NCI-H226 (cell line): ENCODE results near the gene KLK1.
A peak's percentile ranks its signal among the peaks of the same experiment; 100 is the strongest.
"Not testable (repeated sequence)": the region's sequence is repeated elsewhere in the genome, so short reads cannot be mapped to it uniquely, and the experiment has no call there.

Source experiments
- DNase-seq: peaks from one replicate; pipeline ENCODE4 v3.0.0-alpha.2; 2015

KLK1 gene

DNA sequence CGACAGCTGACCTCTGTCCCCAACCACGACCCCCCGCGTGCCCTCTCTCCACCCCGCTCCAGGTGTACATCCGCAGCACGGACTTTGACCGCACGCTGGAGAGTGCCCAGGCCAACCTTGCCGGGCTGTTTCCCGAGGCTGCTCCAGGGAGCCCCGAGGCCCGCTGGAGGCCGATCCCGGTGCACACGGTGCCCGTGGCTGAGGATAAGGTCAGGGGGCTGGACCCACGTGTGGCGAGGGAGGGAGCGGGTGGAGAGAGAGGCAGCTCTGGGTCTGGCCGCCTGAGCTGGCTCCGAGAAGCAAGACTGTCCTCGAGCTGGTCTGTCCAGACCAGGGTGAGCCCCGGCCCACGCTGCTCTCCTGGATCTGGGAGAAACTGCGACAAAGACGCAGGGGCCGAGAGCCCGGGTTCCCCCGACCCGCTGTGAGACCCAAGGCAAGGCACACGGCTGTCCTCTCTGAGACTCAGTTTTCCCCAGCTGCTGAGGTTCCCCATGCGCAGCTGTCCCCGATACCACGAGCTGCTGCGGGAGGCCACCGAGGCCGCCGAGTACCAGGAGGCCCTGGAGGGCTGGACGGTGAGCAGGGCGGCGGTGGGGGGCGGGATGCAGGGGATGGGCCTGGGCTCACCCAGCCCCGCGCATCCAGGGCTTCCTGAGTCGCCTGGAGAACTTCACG lies 31.9 kb downstream of the KLK1 start:
- DNase-seq, result no peak

DNA sequence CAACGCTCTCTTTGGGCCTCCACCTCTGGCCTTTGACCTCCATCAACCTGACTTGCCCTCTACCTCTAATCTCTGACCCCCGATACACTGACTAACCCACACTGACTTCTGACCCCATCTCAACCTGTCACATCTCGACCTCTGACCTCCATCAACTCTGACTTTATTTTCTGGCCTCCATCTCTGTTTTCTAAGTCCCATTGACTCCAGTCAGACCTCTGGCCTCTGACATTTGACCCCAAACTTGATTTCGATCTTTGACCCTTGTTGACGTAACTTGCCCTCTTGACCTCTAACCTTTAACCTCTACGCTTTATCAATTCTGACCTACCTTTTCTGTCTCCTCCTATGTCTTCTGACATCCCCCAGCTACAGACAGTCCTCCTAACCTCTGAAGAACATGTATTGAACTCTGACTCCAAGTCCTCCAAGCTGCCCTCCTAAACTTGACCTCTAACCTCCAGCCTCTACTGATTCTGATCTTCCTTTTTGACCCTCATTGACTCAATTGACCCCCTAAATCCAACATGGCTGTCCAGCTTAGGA lies 32.6 kb downstream of the KLK1 start:
- no peak for DNase-seq

DNA sequence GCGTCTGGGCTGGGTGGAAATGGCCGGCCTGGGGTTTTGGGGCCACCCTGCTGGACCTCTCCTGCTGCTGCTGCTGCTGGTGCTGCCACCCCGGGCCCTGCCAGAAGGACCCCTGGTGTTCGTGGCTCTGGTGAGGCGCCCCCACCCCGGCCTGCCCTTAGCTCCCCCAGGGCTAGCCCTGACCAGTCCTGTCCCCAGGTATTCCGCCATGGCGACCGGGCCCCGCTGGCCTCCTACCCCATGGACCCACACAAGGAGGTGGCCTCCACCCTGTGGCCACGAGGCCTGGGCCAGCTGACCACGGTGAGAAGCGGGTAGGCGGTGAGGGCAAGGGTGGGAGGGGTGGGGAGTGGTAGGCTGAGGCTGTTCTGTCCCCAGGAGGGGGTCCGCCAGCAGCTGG lies 33.2 kb downstream of the KLK1 start, which contains the start of gene ACP4:
Gene ACP4, plus strand, starts transcription at position 20 of the 400 bp plus-strand sequence. Its CDS starts 0 bp downstream, at position 20.
- no peak for DNase-seq

DNA sequence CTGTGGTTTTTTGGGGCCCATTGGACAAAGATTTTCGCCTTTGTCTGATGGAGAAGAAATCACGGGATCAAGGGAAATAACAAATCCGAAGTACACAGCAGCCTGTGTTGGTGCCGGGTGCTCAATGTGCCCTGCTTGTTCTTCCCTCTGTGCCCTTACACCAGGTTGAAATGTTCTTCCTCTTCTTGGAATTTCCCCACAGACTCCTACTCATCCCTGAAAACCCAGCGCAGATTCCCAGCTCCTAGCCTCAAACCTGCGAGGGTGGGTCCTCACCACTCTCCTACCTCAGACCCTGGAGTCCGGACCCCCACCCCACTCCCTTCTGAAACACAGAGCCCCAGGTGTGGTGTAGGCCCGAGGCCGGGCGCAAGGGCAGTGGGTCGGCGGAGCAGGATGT lies 38.3 kb downstream of the KLK1 start:
- no peak for DNase-seq

DNA sequence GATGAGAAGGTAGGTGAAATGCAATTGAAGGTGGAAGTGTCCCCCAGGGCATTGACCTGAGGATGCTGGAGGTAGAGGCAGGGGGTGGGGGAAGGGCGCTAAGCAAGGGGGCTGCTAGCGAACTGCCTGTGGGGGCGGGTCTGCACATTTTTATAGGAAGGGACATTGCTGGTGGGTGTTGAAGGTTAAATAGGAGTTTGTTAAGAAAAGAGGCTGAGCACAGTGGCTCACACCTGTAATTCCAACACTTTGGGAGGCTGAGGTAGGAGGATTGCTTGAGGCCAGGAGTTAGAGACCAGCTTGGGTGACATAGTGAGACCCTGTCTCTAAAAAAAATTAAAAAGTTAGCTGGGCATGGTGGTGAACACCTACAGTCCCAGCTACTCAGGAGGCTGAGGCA lies 38.9 kb downstream of the KLK1 start:
- no peak for DNase-seq

DNA sequence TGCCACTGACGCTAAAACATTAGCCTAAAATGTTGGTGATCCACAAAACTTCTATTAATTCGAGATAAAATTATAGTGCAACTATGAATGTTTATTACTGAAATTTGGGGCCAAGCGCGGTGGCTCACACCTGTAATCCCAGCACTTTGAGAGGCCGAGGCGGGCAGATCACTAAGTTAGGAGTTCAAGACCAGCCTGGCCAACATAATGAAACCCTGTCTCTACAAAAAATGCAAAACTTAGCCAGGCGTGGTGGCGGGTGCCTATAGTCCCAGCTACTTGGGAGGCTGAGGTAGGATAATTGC lies 39.8 kb downstream of the KLK1 start:
- DNase-seq, result not testable (repeated sequence)

DNA sequence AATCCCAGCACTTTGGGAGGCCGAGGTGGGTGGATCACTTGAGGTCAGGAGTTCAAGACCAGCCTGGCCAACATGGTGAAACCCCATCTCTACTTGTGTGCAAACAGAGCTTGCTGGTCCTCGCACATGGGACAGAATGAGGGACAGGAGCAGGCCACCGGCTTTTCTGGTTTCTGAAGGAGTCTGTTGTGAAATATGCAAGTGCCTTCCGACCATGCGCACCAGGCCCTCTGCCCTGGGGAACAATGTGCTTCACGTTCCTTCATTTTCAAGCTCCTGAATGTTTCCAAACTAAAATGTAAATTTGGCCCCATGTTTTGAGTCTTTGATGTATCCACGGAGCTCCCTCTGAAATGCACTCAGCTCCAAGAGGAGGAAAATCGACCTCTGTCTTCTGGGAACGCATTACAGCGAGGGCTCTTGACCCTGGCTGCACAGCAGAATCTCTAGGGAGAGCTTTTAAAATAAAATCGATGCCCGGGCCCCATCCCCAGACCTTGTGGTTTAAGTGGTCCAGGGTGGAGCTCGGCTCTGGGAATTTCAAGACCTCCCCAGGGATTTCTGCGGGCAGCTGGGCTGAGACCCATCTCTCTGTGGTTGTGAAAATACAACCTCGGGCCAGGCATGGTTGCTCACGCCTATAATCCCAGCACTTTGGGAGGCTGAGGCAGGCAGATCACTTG lies 42.7 kb downstream of the KLK1 start:
- DNase-seq, result no peak

DNA sequence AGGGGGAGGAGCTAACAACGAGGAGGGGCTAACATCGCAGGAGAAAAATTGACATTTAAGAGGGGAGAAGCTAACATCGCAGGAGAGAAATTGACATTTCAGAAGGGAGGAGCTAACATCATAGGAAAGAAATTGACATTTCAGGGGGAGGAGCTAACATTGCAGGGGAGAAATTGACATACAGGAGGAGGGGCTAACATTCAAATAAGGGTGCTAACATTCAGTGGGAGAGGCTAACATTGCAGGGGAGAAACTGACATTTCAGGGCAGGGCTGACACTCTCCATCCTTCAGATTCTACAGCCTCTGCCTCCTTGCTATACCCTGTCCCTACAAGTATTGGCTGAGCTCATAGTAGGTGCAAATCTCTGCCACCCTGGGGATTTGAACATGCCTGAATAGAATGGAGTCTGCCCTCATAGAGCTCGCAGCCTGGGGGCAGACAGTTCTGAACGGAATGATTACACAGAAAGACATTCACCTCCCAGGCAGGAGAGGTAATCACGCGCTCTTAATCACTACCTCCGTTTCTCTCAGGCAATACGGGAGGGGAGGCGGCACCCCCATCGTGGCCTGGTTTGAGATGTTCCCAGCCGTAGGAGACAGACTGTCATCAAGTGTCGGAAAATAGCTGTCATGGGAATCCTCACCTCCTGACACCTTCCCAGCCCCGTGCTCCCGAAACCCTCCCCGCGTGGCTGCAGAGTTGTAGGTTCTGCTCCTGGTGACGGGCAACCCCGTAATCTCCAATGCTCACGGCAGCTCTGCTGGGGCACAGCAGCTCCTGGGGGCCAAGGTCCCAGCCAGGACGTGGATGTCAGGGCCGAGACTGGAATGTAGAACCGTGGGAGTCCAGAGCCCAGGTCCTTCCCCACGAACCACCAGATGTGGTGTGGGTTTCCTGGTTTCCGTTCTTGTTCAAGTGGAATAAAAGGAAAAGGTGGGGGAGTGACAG lies 43.8 kb downstream of the KLK1 start:
- DNase-seq, result no peak

DNA sequence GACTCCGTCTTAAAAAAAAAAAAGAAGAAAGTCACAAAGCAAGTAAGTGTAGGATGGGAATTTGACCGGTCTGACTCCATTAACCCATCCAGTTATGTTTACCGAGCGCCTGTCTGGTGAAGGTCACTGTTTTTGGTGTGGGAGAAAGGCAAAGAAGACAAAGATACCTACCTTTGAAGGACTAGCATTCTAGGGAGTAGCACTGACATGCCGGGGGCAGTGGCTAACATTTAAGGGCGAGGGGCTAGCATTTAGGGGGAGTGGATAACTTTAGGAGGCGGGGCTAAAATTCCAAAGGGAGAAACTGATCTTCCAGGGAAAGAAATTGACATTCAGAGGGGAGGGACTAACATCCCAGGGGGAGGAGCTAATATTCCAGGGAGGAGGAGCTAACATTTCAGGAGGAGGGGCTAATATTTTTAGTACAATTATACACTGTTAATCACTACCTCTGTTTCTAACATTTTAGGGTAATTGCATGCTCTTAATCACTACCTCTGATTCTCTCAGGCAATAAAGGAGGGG lies 44.6 kb downstream of the KLK1 start:
- no peak for DNase-seq

DNA sequence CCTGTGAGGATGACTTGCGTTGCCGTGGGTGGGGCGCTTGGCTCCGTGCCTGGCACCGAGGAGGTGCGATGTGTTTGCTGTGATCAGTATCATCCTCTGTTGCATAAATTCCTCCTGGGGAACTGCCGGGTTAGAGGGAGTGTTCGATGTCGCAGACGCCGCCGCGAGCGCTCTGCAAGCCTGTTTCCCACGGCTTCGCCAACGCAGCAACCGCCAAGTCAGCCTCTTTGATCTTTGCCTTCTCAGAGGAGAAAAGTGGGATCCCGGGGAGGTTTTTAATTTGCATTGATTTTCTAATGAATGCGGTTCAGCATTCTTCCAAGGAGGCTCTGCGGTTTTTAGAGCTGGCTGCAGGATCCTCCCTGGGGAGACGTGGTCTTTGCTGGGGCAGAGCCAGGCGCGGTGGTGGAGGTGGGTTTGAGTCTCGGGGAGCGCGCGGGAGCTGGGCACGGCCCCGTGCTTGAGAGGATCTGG lies 45.7 kb downstream of the KLK1 start:
- DNase-seq, result no peak

DNA sequence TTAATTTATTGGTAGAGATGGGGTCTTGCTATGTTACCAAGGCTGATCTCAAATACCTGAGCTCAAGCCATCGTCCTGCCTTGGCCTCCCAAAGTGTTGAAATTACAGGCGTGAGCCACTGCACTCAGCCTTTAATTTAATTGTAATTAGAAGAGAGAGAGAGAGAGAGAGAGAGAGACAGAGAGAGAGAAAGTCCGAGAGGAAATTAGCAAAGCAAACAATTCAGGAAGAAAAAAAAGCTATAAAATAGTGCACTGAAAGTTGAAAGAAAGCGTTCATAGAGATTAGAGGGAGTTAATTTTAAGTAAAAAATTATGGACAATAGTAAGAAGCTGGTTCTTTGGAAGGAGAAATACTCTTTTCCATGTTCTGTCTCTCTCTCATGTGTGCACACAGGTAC lies 46.3 kb downstream of the KLK1 start:
- DNase-seq, result no peak

DNA sequence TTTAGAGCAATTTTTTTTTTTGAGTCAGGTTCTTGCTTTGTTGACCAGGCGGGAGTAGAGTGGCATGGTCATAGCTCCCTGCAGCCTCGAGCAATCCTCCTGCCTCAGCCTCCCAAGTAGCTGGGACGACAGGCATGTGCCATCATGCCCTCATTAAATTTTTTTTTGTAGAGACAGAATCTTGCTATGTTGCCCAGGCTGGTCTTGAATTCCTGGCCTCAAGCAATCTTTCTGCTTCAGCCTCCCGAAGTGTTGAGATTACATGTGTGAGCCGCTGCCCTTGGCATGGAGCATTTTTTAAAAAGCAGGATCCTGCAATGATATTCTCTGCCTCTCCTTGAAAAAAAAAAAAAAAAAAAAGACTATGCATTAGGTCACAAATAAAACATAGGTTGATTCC lies 47.5 kb downstream of the KLK1 start:
- no peak for DNase-seq

DNA sequence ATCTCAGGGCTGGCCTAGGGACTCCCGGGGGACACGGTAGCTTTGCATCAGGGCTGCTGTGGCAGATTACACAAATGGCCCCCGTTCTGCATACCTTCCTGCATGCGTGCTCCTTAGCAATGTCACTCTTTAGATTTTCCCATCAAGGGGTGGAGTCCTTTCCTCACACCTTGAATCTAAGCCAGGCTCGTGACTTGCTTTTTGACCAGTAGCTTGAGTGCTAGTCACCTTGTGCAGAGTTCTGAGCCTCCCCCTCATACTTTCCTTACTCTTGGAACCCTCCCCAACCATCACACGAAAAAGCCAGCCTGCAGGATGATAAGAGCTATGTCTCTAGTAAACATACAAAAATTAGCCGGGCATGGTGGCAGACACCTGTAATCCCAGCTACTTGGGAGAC lies 50.1 kb downstream of the KLK1 start:
- not testable (repeated sequence) for DNase-seq

DNA sequence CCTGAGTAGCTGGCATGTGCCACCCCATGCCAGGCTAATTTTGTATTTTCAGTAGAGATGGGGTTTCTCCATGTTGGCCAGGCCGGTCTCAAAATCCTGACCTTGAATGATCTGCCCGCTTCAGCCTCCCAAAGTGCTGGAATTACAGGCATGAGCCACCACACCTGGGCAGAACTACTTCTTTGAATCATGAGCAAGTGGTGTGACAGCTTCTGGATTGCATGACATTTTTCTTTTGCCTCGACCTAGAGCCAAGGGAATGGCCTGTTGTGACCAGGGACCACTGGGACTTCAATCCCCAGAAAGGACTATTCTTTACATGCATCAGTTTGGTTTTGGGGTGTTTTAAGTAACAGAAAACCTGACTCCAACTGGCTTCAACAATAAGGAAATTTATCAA lies 50.7 kb downstream of the KLK1 start:
- DNase-seq, result not testable (repeated sequence)

DNA sequence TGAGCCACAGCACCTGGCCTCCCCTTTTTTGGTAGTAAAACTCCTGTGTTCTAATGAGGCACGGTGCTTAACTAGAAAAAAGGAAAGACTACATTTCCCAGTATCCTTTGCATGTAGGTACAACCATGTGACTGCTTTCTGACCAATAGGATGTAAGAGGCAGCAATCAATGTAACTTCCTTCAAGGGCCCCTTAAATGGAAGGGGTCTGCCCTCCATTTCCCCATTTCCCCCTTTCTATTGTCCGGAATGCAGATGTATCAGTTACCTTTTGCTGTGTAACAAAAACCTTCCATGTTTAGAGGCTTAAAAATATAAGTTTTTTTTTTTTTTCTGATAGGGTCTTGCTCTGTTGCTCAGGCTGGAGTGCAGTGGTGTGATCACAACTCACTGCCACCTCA lies 51.1 kb downstream of the KLK1 start:
- peak; percentile 8 for DNase-seq

DNA sequence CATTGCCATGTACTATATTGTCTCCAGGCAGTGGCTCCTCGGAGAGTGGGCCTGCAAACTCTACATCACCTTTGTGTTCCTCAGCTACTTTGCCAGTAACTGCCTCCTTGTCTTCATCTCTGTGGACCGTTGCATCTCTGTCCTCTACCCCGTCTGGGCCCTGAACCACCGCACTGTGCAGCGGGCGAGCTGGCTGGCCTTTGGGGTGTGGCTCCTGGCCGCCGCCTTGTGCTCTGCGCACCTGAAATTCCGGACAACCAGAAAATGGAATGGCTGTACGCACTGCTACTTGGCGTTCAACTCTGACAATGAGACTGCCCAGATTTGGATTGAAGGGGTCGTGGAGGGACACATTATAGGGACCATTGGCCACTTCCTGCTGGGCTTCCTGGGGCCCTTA lies 52.7 kb downstream of the KLK1 start:
- no peak for DNase-seq

DNA sequence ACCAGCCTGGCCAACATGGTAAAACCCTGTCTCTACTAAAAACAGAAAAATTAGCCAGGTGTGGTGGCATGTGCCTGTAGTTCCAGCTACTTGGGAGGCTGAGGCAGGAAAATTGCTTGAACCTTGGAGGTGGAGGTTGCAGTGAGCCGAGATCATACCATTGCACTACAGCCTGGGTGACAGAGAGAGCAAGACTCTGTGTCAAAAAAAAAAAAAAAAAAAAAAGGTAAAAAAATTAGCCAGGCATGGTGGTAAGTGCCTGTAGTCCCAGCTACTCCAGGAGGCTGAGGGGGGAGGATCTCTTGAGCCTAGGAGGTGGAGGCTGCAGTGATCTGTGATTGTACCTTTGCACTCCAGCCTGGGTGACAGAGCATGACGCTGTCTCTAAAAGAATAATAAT lies 53.4 kb downstream of the KLK1 start, which contains the start of gene GPR32:
Gene GPR32, plus strand, starts transcription at position 301 of the 400 bp plus-strand sequence. CDS start 137 bp downstream, outside the sequence.
- not testable (repeated sequence) for DNase-seq
